ENCODE measurements around the gene OR9G4. TPM values are rescaled to one million over a fixed set of nuclear protein-coding genes. Genes with fewer than 3 reads are reported as not detected.

The OR9G4 gene
- polyA plus RNA-seq, 4 donors = not detected

Other genes with a start within 250 kb of the OR9G4 start
- not detected for gene OR5M11, start 205.4 kb downstream of the OR9G4 start, polyA plus RNA-seq (ENCODE audit: insufficient read length in 4 of 4)
- gene OR5M10, start 171.0 kb downstream of the OR9G4 start, polyA plus RNA-seq (ENCODE audit: insufficient read length in 4 of 4) = not detected
- gene OR5M1, start 133.8 kb downstream of the OR9G4 start, polyA plus RNA-seq (ENCODE audit: insufficient read length in 4 of 4) = not detected
- not detected for gene OR5AP2, start 106.3 kb downstream of the OR9G4 start, polyA plus RNA-seq (ENCODE audit: insufficient read length in 4 of 4)
- gene OR5AR1, start 85.0 kb downstream of the OR9G4 start, polyA plus RNA-seq (ENCODE audit: insufficient read length in 4 of 4) = not detected
- not detected for gene OR9G1, start 49.6 kb downstream of the OR9G4 start, polyA plus RNA-seq (ENCODE audit: insufficient read length in 4 of 4)
- gene OR5AK2, start 240.2 kb upstream of the OR9G4 start, polyA plus RNA-seq (ENCODE audit: insufficient read length in 4 of 4) = under 1 TPM in 3 of 4 donors, not detected in 1; 0.18 to 0.71 (median 0.30) TPM

Measured in left renal cortex interstitium (tissue), 4 donors.